Ishikawa (cell line): ENCODE results near the gene ITGA11.

ENCODE experiments used
- CEBPB ChIP-seq: IDR thresholded peaks from 2 replicates; pipeline ENCODE4 v1.6.1; 2012
- EGR1 ChIP-seq: IDR thresholded peaks from 2 replicates; pipeline ENCODE4 v1.6.1; 2012
- EP300 ChIP-seq: IDR thresholded peaks from 2 replicates; pipeline ENCODE4 v1.6.1; 2012; ENCODE audit warnings: borderline replicate concordance
- FOXM1 ChIP-seq: IDR thresholded peaks from 2 replicates; pipeline ENCODE4 v1.6.1; 2012; ENCODE audit warnings: low read depth, borderline replicate concordance
- MAX ChIP-seq: IDR thresholded peaks from 2 replicates; pipeline ENCODE4 v1.6.1; 2012
- NFIC ChIP-seq: IDR thresholded peaks from 2 replicates; pipeline ENCODE4 v1.6.1; 2012
- RAD21 ChIP-seq: IDR thresholded peaks from 2 replicates; pipeline ENCODE4 v1.6.1; 2012; ENCODE audit warnings: low read depth
- REST ChIP-seq: IDR thresholded peaks from 2 replicates; pipeline ENCODE4 v1.6.1; 2012; ENCODE audit warnings: low read depth, mild to moderate bottlenecking
- TAF1 ChIP-seq: IDR thresholded peaks from 2 replicates; pipeline ENCODE4 v1.6.1; 2012; ENCODE audit warnings: low read depth, mild to moderate bottlenecking
- TCF12 ChIP-seq: IDR thresholded peaks from 2 replicates; pipeline ENCODE4 v1.6.1; 2012; ENCODE audit warnings: low read depth
- TEAD4 ChIP-seq: IDR thresholded peaks from 2 replicates; pipeline ENCODE4 v1.6.1; 2012
- USF1 ChIP-seq: IDR thresholded peaks from 2 replicates; pipeline ENCODE4 v1.6.1; 2012
- YY1 ChIP-seq: IDR thresholded peaks from 2 replicates; pipeline ENCODE4 v1.6.1; 2012; ENCODE audit warnings: low read depth

GRCh38 chr15:68330901-68331300 is 101.1 kb downstream of the ITGA11 start:
- TF ChIP-seq REST (no peak), FOXM1 (no peak), TEAD4 (no peak), TCF12 (no peak), NFIC (no peak), EP300 (no peak), YY1 (no peak), CEBPB (no peak), USF1 (no peak), MAX (no peak), RAD21 (no peak), EGR1 (peak; percentile 61; the same call in 1 of the 2 replicates), TAF1 (no peak)
